Activated B cell treated with CpG ODN at 0.5 μM for 24 hours (primary cell): ENCODE data around the gene RET. TPM values are rescaled to one million over a fixed set of nuclear protein-coding genes. Genes with fewer than 3 reads are reported as not detected.
A peak's percentile ranks its signal among the peaks of the same experiment; 100 is the strongest.

Source experiments
- ATAC-seq: fragments of 200-7000 bp; cut with Tn5 transposase; one replicate; pipeline ENCODE4 v1.10.0; 2021; ENCODE audit warnings: low read depth, mild to moderate bottlenecking, moderate library complexity
- CTCF ChIA-PET: fragments of 350-600 bp; sonication (Branson Sonifier 250); formaldehyde crosslinking; loops from one replicate; lab custom pipeline; 2021; ENCODE audit warnings: antibody characterized with exemption; lab: Charles Lee
- POLR2A ChIA-PET: fragments of 350-600 bp; sonication (Branson Sonifier 250); formaldehyde crosslinking; loops from one replicate; lab custom pipeline; 2021; ENCODE audit warnings: antibody characterized with exemption; lab: Charles Lee
- DNase-seq: peaks from one replicate; pipeline ENCODE4 v3.0.0; 2022
- H3K27ac Mint-ChIP-seq: one replicate; pipeline ENCODE4 v1.8.0; 2020; ENCODE audit warnings: mixed read lengths
- H3K27me3 Mint-ChIP-seq: one replicate; pipeline ENCODE4 v1.8.0; 2021; ENCODE audit warnings: mixed read lengths
- H3K36me3 Mint-ChIP-seq: one replicate; pipeline ENCODE4 v1.8.0; 2021; ENCODE audit warnings: low read depth, mixed read lengths
- H3K4me1 Mint-ChIP-seq: one replicate; pipeline ENCODE4 v1.8.0; 2021; ENCODE audit warnings: mixed read lengths
- H3K4me3 Mint-ChIP-seq: one replicate; pipeline ENCODE4 v1.8.0; 2020; ENCODE audit warnings: mild to moderate bottlenecking, mixed read lengths
- H3K9me3 Mint-ChIP-seq: one replicate; pipeline ENCODE4 v1.8.0; 2020; ENCODE audit warnings: mixed read lengths
- CTCF ChIP-seq: fragments of 200-600 bp; IDR thresholded peaks from one replicate; pipeline ENCODE4 v1.8.0; 2022; ENCODE audit warnings: antibody characterized with exemption, mild to moderate bottlenecking
- intact Hi-C: fragments of 100-400 bp; cut with micrococcal nuclease; formaldehyde crosslinking; loops from one replicate; pipeline ENCODE4 v1.15.1; 2024
- total RNA-seq: library from RNA; stranded (reverse); gene quantifications from 2 replicates; pipeline ENCODE4 v1.2.3, GENCODE V29; 2022

The RET gene
- total RNA-seq, 1 donor from 2014 or later: not detected

GRCh38 chr10:43158636-43159035 lies 81.8 kb downstream of the RET start:
- peaks cover 33% of the 10 kb centered on the region for H3K4me1 Mint-ChIP-seq
- no peak for TF ChIP-seq CTCF
- no peak overlapping the region for H3K27ac Mint-ChIP-seq
- no peaks in the 10 kb centered on the region for H3K9me3 Mint-ChIP-seq
- peaks cover 49% of the 10 kb centered on the region for H3K36me3 Mint-ChIP-seq
- H3K27me3 Mint-ChIP-seq: no peaks in the 10 kb centered on the region
- CTCF ChIA-PET: no interaction called here
- no peak overlapping the region for H3K4me3 Mint-ChIP-seq
- DNase-seq (no peak), ATAC-seq (no peak)
- intact Hi-C loops: no loop called here
- POLR2A ChIA-PET: interaction anchor here (1.4 kb wide), 1 partner anchor 20 kb away, joined by 5 read pairs; no protein-coding TSS in a partner anchor

- CTCF ChIA-PET: interaction anchor here (0.8 kb wide), 1 partner anchor 22 kb away, joined by 3 read pairs; the partner anchor contains the start of gene CSGALNACT2
- Mint-ChIP-seq H3K4me3 (no peak overlapping the region), H3K9me3 (no peaks in the 10 kb centered on the region), H3K27ac (peak overlapping the region; percentile 65), H3K27me3 (no peaks in the 10 kb centered on the region), H3K4me1 (peaks cover 28% of the 10 kb centered on the region), H3K36me3 (peaks cover 59% of the 10 kb centered on the region)
- intact Hi-C loops: loop anchor here (1.0 kb wide), 1 partner anchor 20 kb away; no protein-coding TSS in a partner anchor
- DNase-seq (no peak), ATAC-seq (peak; percentile 85)
- no peak for TF ChIP-seq CTCF
- POLR2A ChIA-PET: interaction anchor here (0.5 kb wide), 1 partner anchor 247 kb away, joined by 3 read pairs; no protein-coding TSS in a partner anchor
Measured at GRCh38 chr10:43160046-43160920, 83.4 kb downstream of the RET start.

- Mint-ChIP-seq H3K4me3 (no peak overlapping the region), H3K9me3 (no peaks in the 10 kb centered on the region), H3K27ac (peak overlapping the region; percentile 65), H3K36me3 (peaks cover 56% of the 10 kb centered on the region), H3K27me3 (no peaks in the 10 kb centered on the region), H3K4me1 (peaks cover 26% of the 10 kb centered on the region)
- ChIA-PET POLR2A (no interaction called here), CTCF (no interaction called here)
- TF ChIP-seq CTCF: no peak
- no peak for DNase-seq
- intact Hi-C loops: loop anchor here (1.0 kb wide), 1 partner anchor 21 kb away; no protein-coding TSS in a partner anchor
- peak; percentile 56 for ATAC-seq
Measured at GRCh38 chr10:43160921-43161255, 84.0 kb downstream of the RET start.

GRCh38 chr10:43162604-43163003 lies 85.7 kb downstream of the RET start:
- CTCF ChIA-PET: no interaction called here
- Mint-ChIP-seq H3K9me3 (no peaks in the 10 kb centered on the region), H3K27me3 (no peaks in the 10 kb centered on the region), H3K27ac (no peak overlapping the region), H3K36me3 (peaks cover 56% of the 10 kb centered on the region), H3K4me1 (peaks cover 22% of the 10 kb centered on the region), H3K4me3 (no peak overlapping the region)
- TF ChIP-seq CTCF: no peak
- POLR2A ChIA-PET: no interaction called here
- ATAC-seq (no peak), DNase-seq (no peak)
- intact Hi-C loops: no loop called here

- ChIA-PET POLR2A (no interaction called here), CTCF (no interaction called here)
- intact Hi-C loops: no loop called here
- Mint-ChIP-seq H3K9me3 (no peaks in the 10 kb centered on the region), H3K27ac (no peak overlapping the region), H3K4me1 (peaks cover 3% of the 10 kb centered on the region), H3K36me3 (peaks cover 68% of the 10 kb centered on the region), H3K4me3 (no peak overlapping the region), H3K27me3 (no peaks in the 10 kb centered on the region)
- TF ChIP-seq CTCF: no peak
- ATAC-seq: no peak
- DNase-seq: no peak
Measured at GRCh38 chr10:43166207-43166879, 89.5 kb downstream of the RET start.
